ENCODE results near the gene TNRC18. TPM values are rescaled to one million over a fixed set of nuclear protein-coding genes. Genes with fewer than 3 reads are reported as not detected.

The TNRC18 gene
- total and polyA plus RNA-seq, 2 donors (not counting 3 experiments of a cell fraction or from before 2014, with no cell fraction given), result 14.8 to 64.6 TPM

GRCh38 chr7:5396542-5396941 is 27.1 kb downstream of the TNRC18 start:
- dilution Hi-C loops (cut with MboI; ENCODE audit: extremely low pct_ligation_motif_present, low sequenced_read_pairs), result no loop called here
- TF ChIP-seq EZH2 (IDR thresholded peaks at IDR 0.05; ENCODE audit: borderline replicate concordance, low read depth, low read length, severe bottlenecking) (no peak), JUN (IDR thresholded peaks at IDR 0.05; ENCODE audit: borderline replicate concordance, insufficient read depth, insufficient read length, low read depth) (no peak), GATA2 (IDR thresholded peaks at IDR 0.05; ENCODE audit: insufficient read depth, insufficient read length, low read depth, low read length) (no peak), POLR2A (IDR thresholded peaks at IDR 0.05; ENCODE audit: low read depth, low read length) (no peak)
- peaks cover 4 to 12% of the 10 kb centered on the region in 2 experiments for H3K36me3 ChIP-seq (ENCODE audit: control insufficient read depth in 2 of 2, extremely low read depth in 1 of 2, insufficient read depth in 2 of 2, low read length in 2 of 2)
- no peak overlapping the region for H3K9ac ChIP-seq (replicated peaks; ENCODE audit: extremely low read depth, insufficient read depth, low read length)
- CTCF ChIA-PET, result interaction anchor here (0.7 to 3.9 kb wide), 6 partner anchors 9 to 156 kb away, joined by 3 to 14 read pairs (median 4); no protein-coding TSS in a partner anchor
- DNase-seq (ENCODE audit: low read depth, low spot score) (no peak), FAIRE-seq (no peak)
- BruUV-seq (replicated peaks), result TSS peak; percentile 10
- intact Hi-C loops (cut with micrococcal nuclease), result no loop called here
- no peak overlapping the region for H3K27ac ChIP-seq (ENCODE audit: insufficient read depth, low read depth, low read length)
- no peak overlapping the region for H3K4me2 ChIP-seq (ENCODE audit: insufficient read depth, low read length)
- no peaks in the 10 kb centered on the region for H3K4me1 ChIP-seq (ENCODE audit: control insufficient read depth, extremely low read depth, insufficient read depth, low read length)
- H4K20me1 ChIP-seq (replicated peaks; ENCODE audit: control insufficient read depth, extremely low read depth, insufficient read depth, low read length), result no peaks in the 10 kb centered on the region
- POLR2A ChIA-PET, result interaction anchor here (0.6 kb wide), 1 partner anchor 12 kb away, joined by 4 read pairs; no protein-coding TSS in a partner anchor
- H3K9me1 ChIP-seq (replicated peaks; ENCODE audit: control insufficient read depth, extremely low read depth, insufficient read depth, low read length), result no peaks in the 10 kb centered on the region
- no peak overlapping the region for H2AFZ ChIP-seq (ENCODE audit: low read depth, low read length)
- H3K9me3 ChIP-seq (replicated peaks; ENCODE audit: control insufficient read depth, insufficient read depth, low read length), result no peaks in the 10 kb centered on the region
- H3K27me3 ChIP-seq (ENCODE audit: control insufficient read depth in 2 of 2, insufficient read depth in 2 of 2, low read length in 2 of 2), result no peaks in the 10 kb centered on the region
- H3K79me2 ChIP-seq (ENCODE audit: control insufficient read depth, insufficient read depth, low read length), result peaks cover 21% of the 10 kb centered on the region
- no peak overlapping the region for H3K4me3 ChIP-seq (replicated peaks in 1 of 3; ENCODE audit: insufficient read depth in 1 of 3, low read depth in 1 of 3, low read length in 3 of 3)

GRCh38 chr7:5395246-5395645 is 28.4 kb downstream of the TNRC18 start:
- intact Hi-C loops (cut with micrococcal nuclease) (no loop called here), dilution Hi-C loops (cut with MboI; ENCODE audit: extremely low pct_ligation_motif_present, low sequenced_read_pairs) (no loop called here)
- TF ChIP-seq FOS (IDR thresholded peaks at IDR 0.05; ENCODE audit: borderline replicate concordance, insufficient read depth, low read length) (no peak), JUN (IDR thresholded peaks at IDR 0.05; ENCODE audit: borderline replicate concordance, insufficient read depth, insufficient read length, low read depth) (no peak), MYC (IDR thresholded peaks at IDR 0.05; ENCODE audit: low read depth, low read length) (no peak), POLR2A (IDR thresholded peaks at IDR 0.05; ENCODE audit: low read depth, low read length) (no peak)
- Histone ChIP-seq H3K9me3 (replicated peaks; ENCODE audit: control insufficient read depth, insufficient read depth, low read length) (no peaks in the 10 kb centered on the region), H2AFZ (ENCODE audit: low read depth, low read length) (no peak overlapping the region), H3K36me3 (ENCODE audit: control insufficient read depth in 2 of 2, extremely low read depth in 1 of 2, insufficient read depth in 2 of 2, low read length in 2 of 2) (peaks cover 4 to 16% of the 10 kb centered on the region in 2 experiments), H3K4me3 (replicated peaks in 1 of 3; ENCODE audit: insufficient read depth in 1 of 3, low read depth in 1 of 3, low read length in 3 of 3) (no peak overlapping the region), H3K27ac (ENCODE audit: insufficient read depth, low read depth, low read length) (no peak overlapping the region), H4K20me1 (replicated peaks; ENCODE audit: control insufficient read depth, extremely low read depth, insufficient read depth, low read length) (no peaks in the 10 kb centered on the region), H3K27me3 (ENCODE audit: control insufficient read depth in 2 of 2, insufficient read depth in 2 of 2, low read length in 2 of 2) (no peaks in the 10 kb centered on the region), H3K9me1 (replicated peaks; ENCODE audit: control insufficient read depth, extremely low read depth, insufficient read depth, low read length) (no peaks in the 10 kb centered on the region), H3K9ac (replicated peaks; ENCODE audit: extremely low read depth, insufficient read depth, low read length) (no peak overlapping the region), H3K79me2 (ENCODE audit: control insufficient read depth, insufficient read depth, low read length) (peaks cover 19% of the 10 kb centered on the region), H3K4me1 (ENCODE audit: control insufficient read depth, extremely low read depth, insufficient read depth, low read length) (no peaks in the 10 kb centered on the region), H3K4me2 (ENCODE audit: insufficient read depth, low read length) (no peak overlapping the region)
- POLR2A ChIA-PET, result no interaction called here
- no TSS peak for BruUV-seq (replicated peaks)
- CTCF ChIA-PET, result interaction anchor here (1.2 to 3.9 kb wide), 2 partner anchors 14 to 155 kb away, joined by 3 to 14 read pairs; no protein-coding TSS in a partner anchor
- FAIRE-seq (no peak), DNase-seq (ENCODE audit: low read depth, low spot score) (no peak)
